GM12872 (cell line): Measurements from ENCODE around the gene CAMK4.

Experiments
- CTCF ChIP-seq: IDR thresholded peaks from 3 replicates; pipeline ENCODE4 v1.5.1; 2011; ENCODE audit warnings: low read depth, mild to moderate bottlenecking, low read length, moderate library complexity; ENCODE audit not compliant: insufficient read depth

CAMK4 gene

GRCh38 chr5:111223787-111224560, at the start of gene CAMK4:
TSS of gene CAMK4 (plus strand) at chr5:111224384. CDS start at chr5:111224484, 100 bp downstream.
- TF ChIP-seq CTCF: peak; percentile 32; the same call in 1 of the 3 replicates

- TF ChIP-seq CTCF: no peak
Measured at GRCh38 chr5:111183064-111183463, 41.1 kb upstream of the CAMK4 start.

- TF ChIP-seq CTCF: no peak
Measured at GRCh38 chr5:111187079-111187478, 37.1 kb upstream of the CAMK4 start.

- no peak for TF ChIP-seq CTCF
Measured at GRCh38 chr5:111194053-111194452, 30.1 kb upstream of the CAMK4 start.

GRCh38 chr5:111194925-111195324, 29.3 kb upstream of the CAMK4 start:
- no peak for TF ChIP-seq CTCF

- no peak for TF ChIP-seq CTCF
Measured at GRCh38 chr5:111197523-111197922, 26.7 kb upstream of the CAMK4 start.

GRCh38 chr5:111198281-111198966, 25.8 kb upstream of the CAMK4 start:
- no peak for TF ChIP-seq CTCF
